HEK293 (cell line): ENCODE results near the gene LAMA4.

Experiments
- CTCF ChIA-PET: fragments of 350-600 bp; formaldehyde crosslinking; extraction: SDS; loops from one replicate; lab custom pipeline; 2021; ENCODE audit warnings: antibody characterized with exemption; lab: Yijun Ruan, JAX
- POLR2A ChIA-PET: fragments of 300-600 bp; formaldehyde crosslinking; extraction: SDS; loops from one replicate; lab custom pipeline; 2020; ENCODE audit warnings: antibody characterized with exemption, inconsistent platforms; lab: Yijun Ruan, JAX
- H3K27ac ChIP-seq: fragments of 200-500 bp; sonication (Bioruptor generic); 2 replicates; pipeline ENCODE4 v1.5.1; 2014; ENCODE audit warnings: low read depth, low read length, control low read depth, inconsistent platforms; ENCODE audit errors: extremely low read depth
- H3K36me3 ChIP-seq, 2 experiments: fragments of 200-500 bp in 1 of 2; sonication (Bioruptor generic) in 1 of 2; 1 replicate in 1 of 2; 2 replicates in 1 of 2; pipeline ENCODE4 v1.5.1; 2014 to 2017; ENCODE audit warnings: inconsistent platforms in 2 of 2, low read length in 2 of 2; ENCODE audit not compliant: control insufficient read depth in 2 of 2, insufficient read depth in 1 of 2
- H3K4me1 ChIP-seq: fragments of 200-500 bp; sonication (Bioruptor generic); 2 replicates; pipeline ENCODE4 v1.5.1; 2014; ENCODE audit warnings: mild to moderate bottlenecking, low read length, inconsistent platforms; ENCODE audit not compliant: control insufficient read depth, insufficient read depth
- H3K4me3 ChIP-seq: 2 replicates; pipeline ENCODE4 v1.5.1; 2011; ENCODE audit warnings: low read depth, mild to moderate bottlenecking, control low read depth, low read length, moderate library complexity
- H3K9me3 ChIP-seq: fragments of 200-500 bp; sonication (Bioruptor generic); 2 replicates; pipeline ENCODE4 v1.5.1; 2014; ENCODE audit warnings: low read depth, low read length, inconsistent platforms; ENCODE audit not compliant: control insufficient read depth, insufficient read depth
- FEZF1 ChIP-seq: fragments of 450-650 bp; formaldehyde crosslinking; IDR thresholded peaks from 2 replicates; pipeline ENCODE4 v1.5.1; 2016; ENCODE audit warnings: missing biosample characterization, missing genetic modification characterization
- GLI4 ChIP-seq: fragments of 450-650 bp; formaldehyde crosslinking; IDR thresholded peaks from 2 replicates; pipeline ENCODE4 v1.5.1; 2016; ENCODE audit warnings: missing biosample characterization, missing genetic modification characterization
- GLIS1 ChIP-seq: fragments of 450-650 bp; formaldehyde crosslinking; IDR thresholded peaks from 2 replicates; pipeline ENCODE4 v1.5.1; 2016; ENCODE audit warnings: missing biosample characterization, missing genetic modification characterization
- OVOL3 ChIP-seq: fragments of 450-650 bp; formaldehyde crosslinking; IDR thresholded peaks from 2 replicates; pipeline ENCODE4 v1.5.1; 2016; ENCODE audit warnings: missing biosample characterization, missing genetic modification characterization
- PRDM1 ChIP-seq: fragments of 450-650 bp; formaldehyde crosslinking; IDR thresholded peaks from 2 replicates; pipeline ENCODE4; 2016; ENCODE audit warnings: missing biosample characterization, missing genetic modification characterization
- RBAK ChIP-seq: fragments of 450-650 bp; formaldehyde crosslinking; IDR thresholded peaks from 2 replicates; pipeline ENCODE4 v1.5.1; 2016; ENCODE audit warnings: missing biosample characterization, missing genetic modification characterization
- SCRT1 ChIP-seq: fragments of 450-650 bp; formaldehyde crosslinking; IDR thresholded peaks from 2 replicates; pipeline ENCODE4 v1.5.1; 2016; ENCODE audit warnings: missing biosample characterization, missing genetic modification characterization, borderline replicate concordance
- TCF7L2 ChIP-seq: IDR thresholded peaks from 2 replicates; pipeline ENCODE4 v1.6.1; 2011; ENCODE audit warnings: low read depth, mild to moderate bottlenecking, inconsistent platforms, low read length, moderate library complexity, borderline replicate concordance
- YY1 ChIP-seq: fragments of 450-650 bp; formaldehyde crosslinking; IDR thresholded peaks from 2 replicates; pipeline ENCODE4 v1.5.1; 2018; ENCODE audit warnings: missing biosample characterization, missing genetic modification characterization
- YY2 ChIP-seq: fragments of 450-650 bp; formaldehyde crosslinking; IDR thresholded peaks from 2 replicates; pipeline ENCODE4 v1.5.1; 2016; ENCODE audit warnings: missing biosample characterization, missing genetic modification characterization
- ZNF132 ChIP-seq: fragments of 450-650 bp; formaldehyde crosslinking; IDR thresholded peaks from 2 replicates; pipeline ENCODE4 v1.5.1; 2017; ENCODE audit warnings: missing biosample characterization, missing genetic modification characterization, borderline replicate concordance
- ZNF202 ChIP-seq: fragments of 450-650 bp; formaldehyde crosslinking; IDR thresholded peaks from 2 replicates; pipeline ENCODE4 v1.5.1; 2016; ENCODE audit warnings: missing biosample characterization, missing genetic modification characterization, borderline replicate concordance
- ZNF214 ChIP-seq: fragments of 450-650 bp; formaldehyde crosslinking; IDR thresholded peaks from 2 replicates; pipeline ENCODE4 v1.5.1; 2017; ENCODE audit warnings: missing biosample characterization, mild to moderate bottlenecking, missing genetic modification characterization, borderline replicate concordance
- ZNF266 ChIP-seq: fragments of 450-650 bp; formaldehyde crosslinking; IDR thresholded peaks from 2 replicates; pipeline ENCODE4 v1.5.1; 2016; ENCODE audit warnings: missing biosample characterization, missing genetic modification characterization, low read depth
- ZNF510 ChIP-seq: fragments of 450-650 bp; formaldehyde crosslinking; IDR thresholded peaks from 2 replicates; pipeline ENCODE4 v1.5.1; 2018; ENCODE audit warnings: mild to moderate bottlenecking, missing genetic modification characterization, missing biosample characterization; ENCODE audit not compliant: insufficient replicate concordance
- ZNF521 ChIP-seq: fragments of 450-650 bp; formaldehyde crosslinking; IDR thresholded peaks from 2 replicates; pipeline ENCODE4 v1.5.1; 2017; ENCODE audit warnings: missing biosample characterization, mild to moderate bottlenecking, missing genetic modification characterization
- ZNF629 ChIP-seq: fragments of 450-650 bp; formaldehyde crosslinking; IDR thresholded peaks from 2 replicates; pipeline ENCODE4 v1.5.1; 2017; ENCODE audit warnings: missing biosample characterization, missing genetic modification characterization
- ZNF664 ChIP-seq: fragments of 450-650 bp; formaldehyde crosslinking; IDR thresholded peaks from 2 replicates; pipeline ENCODE4 v1.5.1; 2016; ENCODE audit warnings: missing biosample characterization, missing genetic modification characterization
- ZNF677 ChIP-seq: fragments of 450-650 bp; IDR thresholded peaks from 2 replicates; pipeline ENCODE4 v1.5.0; 2018; ENCODE audit warnings: missing biosample characterization, mild to moderate bottlenecking, missing genetic modification characterization, moderate library complexity
- ZNF777 ChIP-seq: fragments of 450-650 bp; formaldehyde crosslinking; IDR thresholded peaks from 2 replicates; pipeline ENCODE4 v1.5.1; 2017; ENCODE audit warnings: missing biosample characterization, missing genetic modification characterization, borderline replicate concordance
- TF ChIP-seq, protein P1 (sequence below): fragments of 450-650 bp; formaldehyde crosslinking; IDR thresholded peaks from 2 replicates; pipeline ENCODE4 v1.5.1; 2016; ENCODE audit warnings: missing biosample characterization, missing genetic modification characterization
- TF ChIP-seq, protein P2 (sequence below): fragments of 450-650 bp; formaldehyde crosslinking; optimal IDR thresholded peaks from 2 replicates; pipeline ENCODE3; 2016; ENCODE audit warnings: missing biosample characterization, mild to moderate bottlenecking, missing genetic modification characterization
- TF ChIP-seq, protein P3 (sequence below): fragments of 450-650 bp; formaldehyde crosslinking; IDR thresholded peaks from 2 replicates; pipeline ENCODE4 v1.5.1; 2016; ENCODE audit warnings: missing biosample characterization, missing genetic modification characterization
- TF ChIP-seq, protein P4 (sequence below): fragments of 450-650 bp; formaldehyde crosslinking; conservative IDR thresholded peaks from 2 replicates; pipeline ENCODE4 v1.5.1; 2016; ENCODE audit warnings: low read depth, missing biosample characterization, missing genetic modification characterization
- TF ChIP-seq, protein P5 (sequence below): fragments of 450-650 bp; formaldehyde crosslinking; IDR thresholded peaks from 2 replicates; pipeline ENCODE4; 2016; ENCODE audit warnings: missing biosample characterization, missing genetic modification characterization

Gene LAMA4

DNA sequence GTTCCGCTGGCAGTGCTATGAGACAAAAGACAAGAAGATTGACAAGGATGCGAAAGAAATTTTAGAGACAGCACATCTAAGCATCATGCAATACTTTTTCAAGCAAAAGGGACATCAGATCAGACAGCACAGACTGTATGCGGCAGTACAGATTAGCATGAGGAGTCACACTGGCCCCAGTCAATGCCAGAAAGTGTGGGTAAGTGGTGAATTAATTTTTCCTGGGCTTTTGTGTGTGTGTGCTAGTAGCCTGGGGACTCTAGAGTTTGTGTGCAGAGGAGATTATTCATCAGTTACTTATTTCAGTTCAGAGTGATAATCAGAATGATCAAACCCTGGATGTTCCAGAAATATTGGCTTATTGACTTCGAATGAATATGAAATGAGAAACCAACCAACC lies 47.2 kb downstream of the LAMA4 start:
- H3K4me1 ChIP-seq: peaks cover 33% of the 10 kb centered on the region
- no peaks in the 10 kb centered on the region for H3K9me3 ChIP-seq
- CTCF ChIA-PET: no interaction called here
- TF ChIP-seq, protein P1, sequence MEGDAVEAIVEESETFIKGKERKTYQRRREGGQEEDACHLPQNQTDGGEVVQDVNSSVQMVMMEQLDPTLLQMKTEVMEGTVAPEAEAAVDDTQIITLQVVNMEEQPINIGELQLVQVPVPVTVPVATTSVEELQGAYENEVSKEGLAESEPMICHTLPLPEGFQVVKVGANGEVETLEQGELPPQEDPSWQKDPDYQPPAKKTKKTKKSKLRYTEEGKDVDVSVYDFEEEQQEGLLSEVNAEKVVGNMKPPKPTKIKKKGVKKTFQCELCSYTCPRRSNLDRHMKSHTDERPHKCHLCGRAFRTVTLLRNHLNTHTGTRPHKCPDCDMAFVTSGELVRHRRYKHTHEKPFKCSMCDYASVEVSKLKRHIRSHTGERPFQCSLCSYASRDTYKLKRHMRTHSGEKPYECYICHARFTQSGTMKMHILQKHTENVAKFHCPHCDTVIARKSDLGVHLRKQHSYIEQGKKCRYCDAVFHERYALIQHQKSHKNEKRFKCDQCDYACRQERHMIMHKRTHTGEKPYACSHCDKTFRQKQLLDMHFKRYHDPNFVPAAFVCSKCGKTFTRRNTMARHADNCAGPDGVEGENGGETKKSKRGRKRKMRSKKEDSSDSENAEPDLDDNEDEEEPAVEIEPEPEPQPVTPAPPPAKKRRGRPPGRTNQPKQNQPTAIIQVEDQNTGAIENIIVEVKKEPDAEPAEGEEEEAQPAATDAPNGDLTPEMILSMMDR (tag by site-specific recombination): no peak
- TF ChIP-seq SCRT1 (no peak), ZNF266 (tag by site-specific recombination) (no peak), ZNF214 (tag by site-specific recombination) (no peak), FEZF1 (tag by site-specific recombination) (no peak), TCF7L2 (no peak), ZNF132 (tag by site-specific recombination) (no peak), YY2 (tag by site-specific recombination) (no peak), ZNF677 (tag by site-specific recombination) (no peak), GLIS1 (tag by site-specific recombination) (no peak)
- TF ChIP-seq, protein P2, sequence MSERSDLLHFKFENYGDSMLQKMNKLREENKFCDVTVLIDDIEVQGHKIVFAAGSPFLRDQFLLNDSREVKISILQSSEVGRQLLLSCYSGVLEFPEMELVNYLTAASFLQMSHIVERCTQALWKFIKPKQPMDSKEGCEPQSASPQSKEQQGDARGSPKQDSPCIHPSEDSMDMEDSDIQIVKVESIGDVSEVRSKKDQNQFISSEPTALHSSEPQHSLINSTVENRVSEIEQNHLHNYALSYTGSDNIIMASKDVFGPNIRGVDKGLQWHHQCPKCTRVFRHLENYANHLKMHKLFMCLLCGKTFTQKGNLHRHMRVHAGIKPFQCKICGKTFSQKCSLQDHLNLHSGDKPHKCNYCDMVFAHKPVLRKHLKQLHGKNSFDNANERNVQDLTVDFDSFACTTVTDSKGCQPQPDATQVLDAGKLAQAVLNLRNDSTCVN (tag by site-specific recombination): no peak
- TF ChIP-seq, protein P3, sequence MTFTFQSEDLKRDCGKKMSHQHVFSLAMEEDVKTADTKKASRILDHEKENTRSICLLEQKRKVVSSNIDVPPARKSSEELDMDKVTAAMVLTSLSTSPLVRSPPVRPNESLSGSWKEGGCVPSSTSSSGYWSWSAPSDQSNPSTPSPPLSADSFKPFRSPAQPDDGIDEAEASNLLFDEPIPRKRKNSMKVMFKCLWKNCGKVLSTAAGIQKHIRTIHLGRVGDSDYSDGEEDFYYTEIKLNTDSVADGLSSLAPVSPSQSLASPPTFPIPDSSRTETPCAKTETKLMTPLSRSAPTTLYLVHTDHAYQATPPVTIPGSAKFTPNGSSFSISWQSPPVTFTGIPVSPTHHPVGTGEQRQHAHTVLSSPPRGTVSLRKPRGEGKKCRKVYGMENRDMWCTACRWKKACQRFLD: no peak
- TF ChIP-seq, all 188 proteins: peak for 0
- POLR2A ChIA-PET: no interaction called here
- H3K36me3 ChIP-seq: no peaks in the 10 kb centered on the region
- H3K4me3 ChIP-seq: no peak overlapping the region
- H3K27ac ChIP-seq: no peak overlapping the region

DNA sequence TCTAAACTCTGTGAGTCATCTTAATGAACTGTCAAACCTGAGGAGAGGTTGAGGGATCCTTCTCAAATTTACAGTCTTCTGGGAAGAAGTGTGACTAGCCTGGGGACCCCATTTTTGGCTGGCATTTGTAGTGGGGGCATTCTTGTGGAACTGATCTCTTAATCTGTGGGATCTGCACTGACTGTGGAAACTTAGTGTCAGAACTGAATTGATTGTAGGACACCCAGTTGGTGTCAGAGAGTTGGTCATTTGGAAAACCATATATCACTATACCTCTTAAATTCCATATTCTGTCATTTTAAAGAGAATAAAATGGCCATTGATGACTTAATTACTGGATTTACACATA lies 48.3 kb downstream of the LAMA4 start:
- no peak overlapping the region for H3K27ac ChIP-seq
- no peaks in the 10 kb centered on the region for H3K36me3 ChIP-seq
- H3K9me3 ChIP-seq: no peaks in the 10 kb centered on the region
- H3K4me3 ChIP-seq: no peak overlapping the region
- CTCF ChIA-PET: interaction anchor here (0.7 kb wide), 1 partner anchor 63 kb away, joined by 3 read pairs; no protein-coding TSS in a partner anchor
- POLR2A ChIA-PET: no interaction called here
- TF ChIP-seq ZNF510 (tag by site-specific recombination): no peak
- TF ChIP-seq ZNF521 (tag by site-specific recombination): no peak
- no peak for TF ChIP-seq ZNF629 (tag by site-specific recombination)
- no peak for TF ChIP-seq RBAK (tag by site-specific recombination)
- TF ChIP-seq ZNF777 (tag by site-specific recombination): no peak
- no peak for TF ChIP-seq YY1
- TF ChIP-seq FEZF1 (tag by site-specific recombination): no peak
- no peak for TF ChIP-seq ZNF214 (tag by site-specific recombination)
- TF ChIP-seq GLI4: no peak
- TF ChIP-seq OVOL3 (tag by site-specific recombination): no peak
- no peak for TF ChIP-seq PRDM1 (tag by site-specific recombination)
- TF ChIP-seq ZNF202 (tag by site-specific recombination): no peak
- no peak for TF ChIP-seq ZNF677 (tag by site-specific recombination)
- TF ChIP-seq, protein P4, sequence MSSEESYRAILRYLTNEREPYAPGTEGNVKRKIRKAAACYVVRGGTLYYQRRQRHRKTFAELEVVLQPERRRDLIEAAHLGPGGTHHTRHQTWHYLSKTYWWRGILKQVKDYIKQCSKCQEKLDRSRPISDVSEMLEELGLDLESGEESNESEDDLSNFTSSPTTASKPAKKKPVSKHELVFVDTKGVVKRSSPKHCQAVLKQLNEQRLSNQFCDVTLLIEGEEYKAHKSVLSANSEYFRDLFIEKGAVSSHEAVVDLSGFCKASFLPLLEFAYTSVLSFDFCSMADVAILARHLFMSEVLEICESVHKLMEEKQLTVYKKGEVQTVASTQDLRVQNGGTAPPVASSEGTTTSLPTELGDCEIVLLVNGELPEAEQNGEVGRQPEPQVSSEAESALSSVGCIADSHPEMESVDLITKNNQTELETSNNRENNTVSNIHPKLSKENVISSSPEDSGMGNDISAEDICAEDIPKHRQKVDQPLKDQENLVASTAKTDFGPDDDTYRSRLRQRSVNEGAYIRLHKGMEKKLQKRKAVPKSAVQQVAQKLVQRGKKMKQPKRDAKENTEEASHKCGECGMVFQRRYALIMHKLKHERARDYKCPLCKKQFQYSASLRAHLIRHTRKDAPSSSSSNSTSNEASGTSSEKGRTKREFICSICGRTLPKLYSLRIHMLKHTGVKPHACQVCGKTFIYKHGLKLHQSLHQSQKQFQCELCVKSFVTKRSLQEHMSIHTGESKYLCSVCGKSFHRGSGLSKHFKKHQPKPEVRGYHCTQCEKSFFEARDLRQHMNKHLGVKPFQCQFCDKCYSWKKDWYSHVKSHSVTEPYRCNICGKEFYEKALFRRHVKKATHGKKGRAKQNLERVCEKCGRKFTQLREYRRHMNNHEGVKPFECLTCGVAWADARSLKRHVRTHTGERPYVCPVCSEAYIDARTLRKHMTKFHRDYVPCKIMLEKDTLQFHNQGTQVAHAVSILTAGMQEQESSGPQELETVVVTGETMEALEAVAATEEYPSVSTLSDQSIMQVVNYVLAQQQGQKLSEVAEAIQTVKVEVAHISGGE (tag by site-specific recombination): no peak
- TF ChIP-seq, protein P5, sequence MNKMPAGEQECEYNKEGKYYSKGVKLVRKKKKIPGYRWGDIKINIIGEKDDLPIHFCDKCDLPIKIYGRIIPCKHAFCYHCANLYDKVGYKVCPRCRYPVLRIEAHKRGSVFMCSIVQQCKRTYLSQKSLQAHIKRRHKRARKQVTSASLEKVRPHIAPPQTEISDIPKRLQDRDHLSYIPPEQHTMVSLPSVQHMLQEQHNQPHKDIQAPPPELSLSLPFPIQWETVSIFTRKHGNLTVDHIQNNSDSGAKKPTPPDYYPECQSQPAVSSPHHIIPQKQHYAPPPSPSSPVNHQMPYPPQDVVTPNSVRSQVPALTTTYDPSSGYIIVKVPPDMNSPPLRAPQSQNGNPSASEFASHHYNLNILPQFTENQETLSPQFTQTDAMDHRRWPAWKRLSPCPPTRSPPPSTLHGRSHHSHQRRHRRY (tag by site-specific recombination): no peak
- TF ChIP-seq ZNF664 (tag by site-specific recombination): no peak
- TF ChIP-seq, all 188 proteins: peak for 0
- peaks cover 34% of the 10 kb centered on the region for H3K4me1 ChIP-seq
